Measurements from ENCODE around the gene ATP1A3. TPM values are rescaled to one million over a fixed set of nuclear protein-coding genes. Genes with fewer than 3 reads are reported as not detected.

Gene ATP1A3
- total RNA-seq, 2 experiments from 2014 or later: 5.5 to 5.9 TPM

DNA sequence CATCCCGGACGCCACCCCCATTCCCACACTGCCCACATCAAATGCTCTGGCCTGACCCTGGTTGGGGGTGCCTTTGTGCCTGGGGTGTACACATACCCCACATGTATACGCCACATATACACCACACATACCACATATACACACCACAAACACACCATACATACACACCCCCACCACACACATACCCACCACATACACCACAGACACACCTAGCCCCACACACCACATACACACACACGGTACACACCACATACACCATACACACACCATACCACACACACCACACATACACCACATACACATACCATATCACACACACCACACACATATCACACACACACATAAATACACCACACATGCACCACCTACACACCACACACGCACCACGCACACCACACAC lies 75.9 kb downstream of the ATP1A3 start:
- ChIA-PET POLR2A (no interaction called here), CTCF (no interaction called here)
- H3K4me3 Mint-ChIP-seq: no peak overlapping the region

DNA sequence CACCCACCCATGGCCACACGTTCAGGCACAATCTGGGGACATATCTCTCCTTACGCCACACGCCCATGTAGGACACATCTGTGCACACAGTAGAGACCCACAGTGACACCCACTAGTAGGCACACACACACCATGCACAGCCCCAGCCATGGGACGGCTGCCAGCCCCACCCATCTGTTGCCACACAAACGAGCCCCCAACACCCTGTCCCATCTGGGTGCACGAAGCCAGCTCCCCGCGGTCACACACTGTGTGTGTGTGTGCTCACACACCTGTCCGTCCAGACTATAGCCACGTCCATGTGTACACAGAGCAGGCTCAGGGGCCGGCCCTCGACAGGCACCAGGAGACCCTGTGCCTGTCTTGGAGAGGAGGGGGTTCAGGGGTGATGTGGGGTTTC lies 76.4 kb downstream of the ATP1A3 start:
- no peaks in the 10 kb centered on the region for H3K9me3 Mint-ChIP-seq
- peaks cover 16% of the 10 kb centered on the region for H3K27me3 Mint-ChIP-seq
- no peak overlapping the region for H3K27ac Mint-ChIP-seq
- H3K36me3 Mint-ChIP-seq (ENCODE audit: low read depth): no peaks in the 10 kb centered on the region
- DNase-seq (no peak), ATAC-seq (no peak)
- intact Hi-C loops (cut with micrococcal nuclease): no loop called here
- peaks cover 20% of the 10 kb centered on the region for H3K4me1 Mint-ChIP-seq (ENCODE audit: low read depth)
- POLR2A ChIA-PET: interaction anchor here (0.5 to 0.7 kb wide), 3 partner anchors 9 to 45 kb away, joined by 3 read pairs; no protein-coding TSS in a partner anchor
- no peak overlapping the region for H3K4me3 Mint-ChIP-seq
- TF ChIP-seq, protein P1, sequence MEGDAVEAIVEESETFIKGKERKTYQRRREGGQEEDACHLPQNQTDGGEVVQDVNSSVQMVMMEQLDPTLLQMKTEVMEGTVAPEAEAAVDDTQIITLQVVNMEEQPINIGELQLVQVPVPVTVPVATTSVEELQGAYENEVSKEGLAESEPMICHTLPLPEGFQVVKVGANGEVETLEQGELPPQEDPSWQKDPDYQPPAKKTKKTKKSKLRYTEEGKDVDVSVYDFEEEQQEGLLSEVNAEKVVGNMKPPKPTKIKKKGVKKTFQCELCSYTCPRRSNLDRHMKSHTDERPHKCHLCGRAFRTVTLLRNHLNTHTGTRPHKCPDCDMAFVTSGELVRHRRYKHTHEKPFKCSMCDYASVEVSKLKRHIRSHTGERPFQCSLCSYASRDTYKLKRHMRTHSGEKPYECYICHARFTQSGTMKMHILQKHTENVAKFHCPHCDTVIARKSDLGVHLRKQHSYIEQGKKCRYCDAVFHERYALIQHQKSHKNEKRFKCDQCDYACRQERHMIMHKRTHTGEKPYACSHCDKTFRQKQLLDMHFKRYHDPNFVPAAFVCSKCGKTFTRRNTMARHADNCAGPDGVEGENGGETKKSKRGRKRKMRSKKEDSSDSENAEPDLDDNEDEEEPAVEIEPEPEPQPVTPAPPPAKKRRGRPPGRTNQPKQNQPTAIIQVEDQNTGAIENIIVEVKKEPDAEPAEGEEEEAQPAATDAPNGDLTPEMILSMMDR (IDR thresholded peaks at IDR 0.05): no peak
- CTCF ChIA-PET: no interaction called here

More for the DNA sequence above, 75.9 kb downstream of the ATP1A3 start:
- H3K4me1 Mint-ChIP-seq (ENCODE audit: low read depth): peaks cover 22% of the 10 kb centered on the region
- H3K9me3 Mint-ChIP-seq: no peaks in the 10 kb centered on the region
- H3K27me3 Mint-ChIP-seq: peaks cover 16% of the 10 kb centered on the region
- H3K36me3 Mint-ChIP-seq (ENCODE audit: low read depth): no peaks in the 10 kb centered on the region
- intact Hi-C loops (cut with micrococcal nuclease): no loop called here
- no peak overlapping the region for H3K27ac Mint-ChIP-seq
- TF ChIP-seq, protein P1 (IDR thresholded peaks at IDR 0.05): no peak
- ATAC-seq (no peak), DNase-seq (no peak)

Other genes starting within 250 kb of the ATP1A3 start
- gene CEACAM6, start 238.7 kb downstream of the ATP1A3 start, total RNA-seq: not detected
- not detected for gene CEACAM3, start 197.6 kb downstream of the ATP1A3 start, total RNA-seq
- not detected for gene LYPD4, start 149.5 kb downstream of the ATP1A3 start, total RNA-seq
- gene DMRTC2, start 149.2 kb downstream of the ATP1A3 start, total RNA-seq: not detected
- 1,000 to 10,000 TPM; 3,454 to 3,479 TPM for gene RPS19, start 134.0 kb downstream of the ATP1A3 start, total RNA-seq
- 10 to 100 TPM; 19.3 to 21.0 TPM for gene CD79A, start 117.0 kb downstream of the ATP1A3 start, total RNA-seq
- 100 to 1,000 TPM; 307 to 308 TPM for gene ARHGEF1, start 111.0 kb downstream of the ATP1A3 start, total RNA-seq
- gene ERFL, start 65.8 kb downstream of the ATP1A3 start, total RNA-seq: 1 to 10 TPM; 1.5 to 1.6 TPM
- 10 to 100 TPM; 49.6 to 52.4 TPM for gene RABAC1, start 34.9 kb downstream of the ATP1A3 start, total RNA-seq
- under 1 TPM; 0.63 to 0.95 TPM for gene GRIK5, start 76.0 kb upstream of the ATP1A3 start, total RNA-seq
- gene ZNF574, start 81.9 kb upstream of the ATP1A3 start, total RNA-seq: 10 to 100 TPM; 12.4 to 12.8 TPM
- 10 to 100 TPM; 37.7 to 40.7 TPM for gene POU2F2, start 138.2 kb upstream of the ATP1A3 start, total RNA-seq
- 10 to 100 TPM; 21.7 to 22.5 TPM for gene DEDD2, start 223.4 kb upstream of the ATP1A3 start, total RNA-seq
- 10 to 100 TPM; 12.0 to 12.3 TPM for gene ZNF526, start 226.1 kb upstream of the ATP1A3 start, total RNA-seq
- gene GSK3A, start 248.4 kb upstream of the ATP1A3 start, total RNA-seq: 10 to 100 TPM; 30.5 to 31.7 TPM

Measured in activated CD8-positive, alpha-beta T cell treated with anti-CD3 and anti-CD28 coated beads for 36 hours (primary cell).